HG02970 (cell line): ENCODE measurements around the gene KRT6C.
"Not testable (repeated sequence)": the region's sequence is repeated elsewhere in the genome, so short reads cannot be mapped to it uniquely, and the experiment has no call there.

Experiments
- ATAC-seq: cut with Tn5 transposase; IDR thresholded peaks from one replicate; pipeline ENCODE4 v1.9.1; 2021; ENCODE audit warnings: mild to moderate bottlenecking, moderate library complexity, moderate number of reproducible peaks; ENCODE audit not compliant: unreplicated experiment, low FRiP score

KRT6C gene

DNA sequence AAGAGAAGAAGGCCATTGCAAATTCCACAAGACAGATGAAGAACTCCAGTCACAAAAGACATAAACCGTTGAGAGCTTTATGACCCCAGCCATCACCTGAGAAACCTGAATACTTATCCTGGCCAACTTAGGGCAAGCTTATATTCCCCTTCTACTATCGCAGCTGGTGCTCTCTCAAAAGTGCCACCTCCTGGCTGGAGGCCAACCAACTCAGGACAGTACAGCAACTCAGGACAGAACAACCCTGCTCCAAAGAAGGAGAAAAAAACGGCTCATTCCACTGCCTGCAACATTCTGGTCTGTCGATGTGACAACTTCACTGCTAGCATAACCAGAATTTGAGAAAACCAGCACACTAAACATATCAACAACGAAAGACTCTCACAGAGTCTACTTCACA lies 11.9 kb downstream of the KRT6C start:
- no peak for ATAC-seq

DNA sequence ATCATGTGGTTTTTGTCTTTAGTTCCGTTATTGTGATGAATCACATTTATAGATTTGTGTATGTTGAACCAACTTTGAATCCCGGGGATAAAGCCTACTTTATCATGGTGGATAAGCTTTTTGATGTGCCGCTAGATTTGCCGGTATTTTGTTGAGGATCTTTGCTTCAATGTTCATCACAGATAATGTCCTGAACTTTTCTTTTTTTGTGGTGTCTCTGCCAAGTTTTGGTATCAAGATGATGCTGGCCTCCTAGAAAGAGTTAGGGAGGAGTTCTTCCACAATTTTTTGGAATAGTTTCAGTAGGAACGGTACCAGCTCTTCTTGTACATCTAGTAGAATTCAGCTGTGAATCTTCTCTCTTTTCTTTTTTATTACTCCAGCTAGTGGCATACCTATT lies 14.7 kb downstream of the KRT6C start:
- ATAC-seq: no peak

- ATAC-seq: no peak
Observed at GRCh38 chr12:52455821-52456220, 17.8 kb downstream of the KRT6C start.

DNA sequence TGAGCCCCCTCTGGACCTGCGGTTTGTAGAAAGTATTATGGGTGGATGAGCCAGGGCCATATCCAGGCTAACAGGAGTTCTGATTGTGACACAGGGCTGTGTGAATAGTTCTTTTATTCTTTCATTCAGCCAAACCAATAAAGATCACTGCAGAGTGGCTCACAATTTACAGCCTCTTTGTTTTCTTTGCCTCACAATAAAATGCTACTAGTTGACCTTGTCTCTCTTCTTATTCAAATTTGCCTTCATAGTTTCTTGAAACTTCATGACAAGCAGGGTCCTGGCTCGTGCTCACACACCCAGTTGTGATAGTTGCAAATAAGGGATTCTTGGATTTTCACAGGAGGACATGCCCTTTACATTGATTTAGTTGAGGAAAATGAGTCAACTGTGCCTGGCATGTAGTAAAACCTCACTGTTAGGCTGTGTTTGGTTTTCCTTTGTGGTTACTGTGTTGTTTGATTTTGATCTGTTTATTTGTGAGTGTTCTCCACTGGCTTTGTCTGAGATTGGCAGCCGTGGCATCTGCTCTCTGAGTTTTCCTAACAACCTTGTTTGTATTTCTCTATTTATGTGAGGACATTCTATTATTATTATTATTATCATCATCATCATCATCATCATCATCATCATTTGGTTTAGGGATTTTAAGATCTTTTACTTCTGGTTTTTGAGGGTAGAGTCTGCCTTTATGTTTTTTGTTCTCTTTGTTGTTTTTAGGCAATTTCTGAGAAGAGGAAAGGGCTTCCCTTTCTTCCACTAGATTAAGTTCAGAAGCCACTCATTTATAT lies 19.0 kb downstream of the KRT6C start:
- ATAC-seq: no peak

GRCh38 chr12:52452101-52452500 lies 21.5 kb downstream of the KRT6C start, which contains the start of gene KRT6B:
Gene KRT6B, minus strand, starts transcription at chr12:52452146. Its CDS starts 68 bp downstream, at chr12:52452078.
- no peak for ATAC-seq

- no peak for ATAC-seq
Observed at GRCh38 chr12:52448228-52448627, 25.4 kb downstream of the KRT6C start.

DNA sequence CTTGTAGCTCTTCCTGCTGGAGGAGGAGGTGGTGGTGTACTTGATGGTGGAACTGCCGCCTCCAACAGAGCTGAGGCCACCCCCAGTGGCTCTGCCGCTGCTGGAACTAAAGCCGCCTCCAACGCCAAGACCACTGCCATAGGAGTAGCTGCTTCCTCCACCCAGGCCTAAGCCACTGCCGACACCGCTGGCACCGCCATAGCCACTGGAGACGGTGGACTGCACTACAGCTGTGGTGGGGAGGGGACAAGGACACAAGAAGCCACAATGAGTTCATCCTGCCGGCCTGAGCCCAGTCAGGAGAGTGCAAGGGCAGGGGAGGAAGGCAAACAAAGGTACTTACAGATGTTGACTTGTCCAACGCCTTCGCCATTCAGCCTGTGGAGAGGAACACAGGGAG lies 26.4 kb downstream of the KRT6C start:
- not testable (repeated sequence) for ATAC-seq

- no peak for ATAC-seq
Observed at GRCh38 chr12:52446367-52447045, 27.1 kb downstream of the KRT6C start.

DNA sequence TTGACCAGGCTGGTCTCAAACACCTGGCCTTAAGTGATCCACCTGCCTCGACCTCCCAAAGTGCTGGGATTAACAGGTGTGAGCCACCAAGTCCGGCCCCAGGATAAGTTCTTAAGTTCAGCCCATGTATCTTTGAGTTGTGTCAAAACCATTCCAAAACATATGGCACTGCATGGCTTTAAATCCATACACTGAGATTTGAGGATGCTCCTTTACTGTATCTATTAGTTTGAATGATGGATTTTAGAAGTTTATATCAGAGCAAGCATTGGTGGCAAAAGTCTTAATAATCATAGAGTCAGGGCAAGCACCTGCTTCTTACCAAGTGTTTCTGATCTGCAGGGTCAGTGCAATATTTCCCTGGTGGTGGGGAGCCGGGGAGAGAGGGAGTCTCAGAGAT lies 27.7 kb downstream of the KRT6C start:
- no peak for ATAC-seq

DNA sequence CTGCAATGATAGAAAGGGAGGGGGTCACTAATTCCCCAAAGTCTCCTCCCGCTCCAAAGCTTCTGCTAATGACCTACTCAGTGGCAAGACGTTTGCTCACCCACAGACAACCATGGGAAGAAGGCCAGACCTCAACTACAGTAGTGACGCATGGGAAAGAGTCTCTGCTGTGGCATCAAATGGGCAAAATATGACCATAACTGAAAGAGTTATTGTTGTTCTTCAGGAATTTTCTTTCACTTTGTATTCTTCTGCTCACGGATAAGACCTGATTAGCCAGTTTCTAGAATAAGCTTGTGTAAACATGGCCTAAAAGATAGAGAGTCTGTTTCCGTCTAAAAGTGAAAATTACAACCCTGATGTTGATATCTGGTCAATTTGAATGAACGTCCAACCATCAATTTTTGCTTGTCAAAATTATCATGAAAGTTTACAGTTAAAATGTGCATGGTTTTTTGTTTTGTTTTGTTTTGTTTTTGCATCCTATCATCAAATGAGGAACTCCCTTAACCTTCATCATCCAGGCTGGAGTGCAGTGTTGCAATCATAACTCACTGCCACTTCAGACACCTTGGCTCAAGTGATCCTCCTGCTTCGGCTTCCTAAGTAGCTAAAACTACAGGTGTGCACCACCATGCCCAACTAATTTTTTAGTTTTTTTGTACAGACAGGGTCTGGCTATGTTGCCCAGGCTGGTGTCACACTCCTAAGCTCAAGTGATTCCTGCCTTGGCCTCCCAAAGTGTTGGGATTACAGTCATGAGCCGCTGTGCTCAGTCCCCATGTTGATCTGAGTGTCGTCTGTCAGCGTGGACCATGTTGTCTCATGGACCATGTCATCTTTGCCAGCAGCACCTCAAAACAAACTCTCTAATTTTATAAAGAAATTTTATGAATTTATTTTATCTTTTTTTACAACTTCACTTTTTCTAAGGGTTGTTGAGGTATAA lies 28.7 kb downstream of the KRT6C start:
- no peak for ATAC-seq

GRCh38 chr12:52443966-52444365 lies 29.6 kb downstream of the KRT6C start:
- ATAC-seq: no peak

DNA sequence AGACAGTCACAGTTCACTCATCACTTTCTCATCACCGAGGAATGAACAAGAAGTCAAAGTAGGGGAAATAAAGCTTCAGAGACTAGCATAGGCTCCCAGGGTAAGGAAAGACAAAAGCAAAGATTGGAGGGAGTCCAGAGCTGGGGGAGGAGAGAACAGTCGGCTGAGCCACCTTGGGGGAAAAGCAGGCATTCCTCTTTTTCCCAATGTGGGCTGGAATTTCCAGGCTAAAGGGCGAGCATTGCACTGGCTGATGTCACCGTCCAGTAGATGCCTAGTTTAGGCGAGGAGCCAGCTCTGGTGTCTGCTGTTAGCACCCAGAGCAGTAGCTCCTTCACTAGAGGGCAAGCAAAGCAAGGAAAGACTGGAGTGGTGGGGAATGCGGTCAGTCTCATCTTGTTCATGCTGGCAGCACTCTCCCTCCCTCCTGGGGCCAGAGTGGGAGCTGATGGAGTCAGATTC lies 31.0 kb downstream of the KRT6C start:
- ATAC-seq: no peak

DNA sequence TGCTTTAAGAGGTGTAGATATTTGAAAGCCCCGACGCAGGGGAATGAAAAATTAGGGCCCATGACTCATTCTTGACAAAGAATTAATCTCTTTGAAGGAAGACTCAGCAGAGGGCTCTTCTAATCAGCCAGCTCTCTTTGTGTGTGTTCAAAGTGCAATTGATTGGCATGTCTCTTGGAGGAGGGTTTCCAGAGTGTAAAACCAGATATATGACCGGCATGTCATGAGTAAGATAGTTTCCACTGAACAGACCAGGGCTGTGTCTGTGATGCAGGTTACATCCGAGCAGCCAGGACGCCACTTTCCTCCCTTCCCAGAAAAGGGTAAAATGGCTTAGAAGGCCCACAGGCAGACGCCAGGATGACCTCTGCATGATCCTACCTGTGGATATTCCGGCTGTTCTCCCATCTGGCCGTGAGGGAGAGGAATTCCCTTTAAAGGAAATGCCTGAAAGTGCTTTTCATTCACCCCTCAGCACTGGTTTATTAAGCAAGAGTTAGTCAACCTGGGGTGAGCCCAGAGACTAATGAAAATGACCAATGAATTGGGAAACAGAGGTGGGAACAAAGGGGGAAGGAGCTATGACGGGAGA lies 32.2 kb downstream of the KRT6C start:
- ATAC-seq: no peak

- no peak for ATAC-seq
Observed at GRCh38 chr12:52440821-52441319, 32.7 kb downstream of the KRT6C start.

GRCh38 chr12:52439845-52440244 lies 33.8 kb downstream of the KRT6C start:
- ATAC-seq: no peak

DNA sequence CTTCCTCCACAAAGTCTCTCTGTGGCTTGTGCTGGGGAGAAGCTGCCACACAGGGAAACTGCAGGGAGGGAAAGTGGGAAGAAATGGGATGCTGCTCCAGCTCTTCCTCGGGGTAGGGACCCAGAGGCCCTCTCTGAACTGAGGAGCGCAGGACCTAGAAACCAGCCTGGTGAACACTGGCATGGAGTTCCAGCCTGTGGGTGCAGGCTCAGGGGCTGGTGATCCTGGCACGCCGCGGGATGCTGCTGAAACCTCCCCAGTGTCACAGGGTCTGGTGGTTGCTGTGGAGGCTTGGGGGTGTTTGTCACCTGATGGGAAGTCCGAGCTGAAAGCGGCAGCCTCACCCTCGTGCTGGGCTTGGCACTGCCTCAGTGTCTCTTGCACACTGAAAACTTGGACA lies 34.2 kb downstream of the KRT6C start:
- no peak for ATAC-seq

DNA sequence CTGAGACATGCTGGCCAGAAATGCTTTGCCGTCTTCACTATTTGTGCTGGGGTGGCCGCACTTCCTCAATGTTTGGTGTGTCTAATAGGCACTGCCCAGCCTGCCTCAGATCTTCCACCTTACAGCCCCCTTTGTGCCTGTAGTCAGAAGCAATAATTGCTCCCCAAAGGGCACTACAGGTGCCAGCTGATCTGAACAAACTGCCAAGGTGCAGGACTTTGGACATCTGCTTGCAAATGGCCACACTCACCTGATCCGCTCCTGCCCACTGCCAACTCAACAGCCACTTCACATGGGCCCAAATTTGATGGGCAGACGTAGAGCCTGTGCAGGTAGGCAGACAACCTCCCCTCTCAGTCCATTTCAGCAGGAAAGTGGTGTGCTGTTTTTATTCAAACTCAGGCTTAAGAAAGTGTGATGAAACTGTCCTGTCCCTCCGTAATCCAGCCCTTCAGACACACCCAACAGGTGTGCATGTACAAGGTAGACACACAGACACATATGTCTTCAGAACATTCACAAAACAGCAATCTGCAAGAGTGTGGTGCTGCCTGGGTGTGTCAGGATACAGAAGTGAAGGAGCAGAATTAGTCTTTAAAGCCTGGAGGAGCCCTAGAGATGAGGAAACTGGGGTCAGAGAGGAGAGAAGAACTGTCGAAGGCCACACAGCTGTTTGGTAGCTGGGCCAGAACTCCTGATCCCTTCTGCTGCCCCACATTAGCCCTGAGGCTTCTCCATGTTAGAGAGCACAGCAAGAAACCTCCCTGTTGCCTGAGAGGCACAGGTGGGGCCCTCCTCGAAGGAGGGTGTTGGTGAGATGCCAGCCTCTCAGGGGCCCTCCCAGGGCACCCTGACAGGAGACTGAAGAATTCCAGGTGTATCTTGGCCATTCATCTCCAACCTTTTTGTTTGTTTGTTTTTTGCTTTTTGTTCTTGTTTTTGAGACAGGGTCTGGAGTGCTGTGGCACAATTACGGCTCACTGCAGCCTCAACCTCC lies 35.0 kb downstream of the KRT6C start:
- no peak for ATAC-seq

GRCh38 chr12:52437508-52437907 lies 36.1 kb downstream of the KRT6C start:
- no peak for ATAC-seq
